Epithelial cell of proximal tubule (primary cell): Measurements from ENCODE around the gene IFT122. TPM values are rescaled to one million over a fixed set of nuclear protein-coding genes. Genes with fewer than 3 reads are reported as not detected.
"Not testable (repeated sequence)": the region's sequence is repeated elsewhere in the genome, so short reads cannot be mapped to it uniquely, and the experiment has no call there.

Experiments
- DNase-seq: peaks from one replicate; pipeline ENCODE4 v3.0.0-alpha.2; 2011; ENCODE audit warnings: low read depth
- H3K4me3 ChIP-seq: 2 replicates; pipeline ENCODE4 v1.5.1; 2011; ENCODE audit warnings: low read depth, mild to moderate bottlenecking, low read length
- total RNA-seq: library from RNA; depleted of rRNA; stranded (reverse); fragments of >200 nt; gene quantifications from 2 replicates; pipeline ENCODE4 v1.2.3, GENCODE V29; 2015
- TF ChIP-seq, protein P1 (sequence below): conservative IDR thresholded peaks from 2 replicates; pipeline ENCODE4 v1.5.1; 2012; ENCODE audit warnings: low read depth, mild to moderate bottlenecking, low read length

Gene IFT122
- total RNA-seq, 1 donor from 2014 or later = 15.2 TPM

DNA sequence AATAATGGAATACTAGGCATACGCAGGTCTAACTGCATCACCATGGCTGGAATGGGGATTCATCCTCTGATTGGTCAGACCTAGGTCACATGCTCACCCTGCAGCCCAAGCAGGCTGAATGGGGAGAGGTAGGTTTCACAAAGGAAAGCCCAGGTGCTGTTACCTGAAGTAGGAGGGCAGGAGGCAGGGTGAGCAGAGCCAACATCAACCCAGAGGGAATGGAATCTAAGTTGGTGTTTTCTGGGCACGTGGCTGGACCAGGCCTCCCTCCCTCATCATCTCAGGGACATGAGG, 96.3 kb downstream of the IFT122 start:
- no peak overlapping the region for H3K4me3 ChIP-seq
- TF ChIP-seq, protein P1, sequence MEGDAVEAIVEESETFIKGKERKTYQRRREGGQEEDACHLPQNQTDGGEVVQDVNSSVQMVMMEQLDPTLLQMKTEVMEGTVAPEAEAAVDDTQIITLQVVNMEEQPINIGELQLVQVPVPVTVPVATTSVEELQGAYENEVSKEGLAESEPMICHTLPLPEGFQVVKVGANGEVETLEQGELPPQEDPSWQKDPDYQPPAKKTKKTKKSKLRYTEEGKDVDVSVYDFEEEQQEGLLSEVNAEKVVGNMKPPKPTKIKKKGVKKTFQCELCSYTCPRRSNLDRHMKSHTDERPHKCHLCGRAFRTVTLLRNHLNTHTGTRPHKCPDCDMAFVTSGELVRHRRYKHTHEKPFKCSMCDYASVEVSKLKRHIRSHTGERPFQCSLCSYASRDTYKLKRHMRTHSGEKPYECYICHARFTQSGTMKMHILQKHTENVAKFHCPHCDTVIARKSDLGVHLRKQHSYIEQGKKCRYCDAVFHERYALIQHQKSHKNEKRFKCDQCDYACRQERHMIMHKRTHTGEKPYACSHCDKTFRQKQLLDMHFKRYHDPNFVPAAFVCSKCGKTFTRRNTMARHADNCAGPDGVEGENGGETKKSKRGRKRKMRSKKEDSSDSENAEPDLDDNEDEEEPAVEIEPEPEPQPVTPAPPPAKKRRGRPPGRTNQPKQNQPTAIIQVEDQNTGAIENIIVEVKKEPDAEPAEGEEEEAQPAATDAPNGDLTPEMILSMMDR = no peak
- DNase-seq = no peak

GRCh38 chr3:129536804-129537203, 96.8 kb downstream of the IFT122 start:
- H3K4me3 ChIP-seq = no peak overlapping the region
- TF ChIP-seq, protein P1 = no peak
- DNase-seq = no peak

GRCh38 chr3:129539206-129539605, 99.2 kb downstream of the IFT122 start:
- TF ChIP-seq, protein P1 = no peak
- no peak for DNase-seq
- H3K4me3 ChIP-seq = no peak overlapping the region

DNA sequence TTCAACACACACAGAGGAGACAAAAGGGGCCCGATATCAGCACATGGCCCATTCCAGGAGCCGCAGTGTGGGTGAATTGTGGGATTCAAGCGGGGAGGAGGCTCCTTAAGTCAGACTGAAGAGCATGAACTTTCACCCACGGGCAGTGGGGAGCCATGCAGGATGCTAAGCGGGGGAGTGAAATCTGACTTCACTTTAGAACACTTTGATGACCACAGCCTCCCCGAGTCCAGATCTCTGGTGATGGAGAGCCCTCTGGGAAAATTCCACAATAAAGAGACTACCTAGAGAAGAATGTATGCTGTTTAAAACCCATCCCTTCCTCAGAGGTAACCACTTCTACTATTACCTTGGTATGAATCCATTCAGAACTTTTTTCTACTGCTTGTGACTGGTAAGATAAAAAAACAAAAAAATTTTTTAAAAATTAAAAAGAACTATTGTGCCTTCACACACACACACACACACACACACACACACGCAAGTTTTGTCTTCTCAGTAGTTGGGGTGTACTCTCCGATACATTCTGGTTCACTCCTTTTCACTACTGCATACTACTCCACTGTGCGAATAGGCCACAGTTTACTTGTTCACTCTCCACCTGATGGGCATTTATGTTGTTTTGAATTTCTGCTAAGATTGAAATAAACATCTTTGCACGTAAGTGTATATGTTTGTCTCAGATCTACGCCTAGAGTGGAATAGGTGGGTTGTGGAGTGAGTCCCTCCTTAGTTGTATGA, 100.9 kb downstream of the IFT122 start:
- H3K4me3 ChIP-seq = no peak overlapping the region
- TF ChIP-seq, protein P1 = no peak
- DNase-seq = no peak

- no peak overlapping the region for H3K4me3 ChIP-seq
- TF ChIP-seq, protein P1 = no peak
- DNase-seq = no peak
These were observed 102.7 kb downstream of the IFT122 start for GRCh38 chr3:129542747-129543146.

DNA sequence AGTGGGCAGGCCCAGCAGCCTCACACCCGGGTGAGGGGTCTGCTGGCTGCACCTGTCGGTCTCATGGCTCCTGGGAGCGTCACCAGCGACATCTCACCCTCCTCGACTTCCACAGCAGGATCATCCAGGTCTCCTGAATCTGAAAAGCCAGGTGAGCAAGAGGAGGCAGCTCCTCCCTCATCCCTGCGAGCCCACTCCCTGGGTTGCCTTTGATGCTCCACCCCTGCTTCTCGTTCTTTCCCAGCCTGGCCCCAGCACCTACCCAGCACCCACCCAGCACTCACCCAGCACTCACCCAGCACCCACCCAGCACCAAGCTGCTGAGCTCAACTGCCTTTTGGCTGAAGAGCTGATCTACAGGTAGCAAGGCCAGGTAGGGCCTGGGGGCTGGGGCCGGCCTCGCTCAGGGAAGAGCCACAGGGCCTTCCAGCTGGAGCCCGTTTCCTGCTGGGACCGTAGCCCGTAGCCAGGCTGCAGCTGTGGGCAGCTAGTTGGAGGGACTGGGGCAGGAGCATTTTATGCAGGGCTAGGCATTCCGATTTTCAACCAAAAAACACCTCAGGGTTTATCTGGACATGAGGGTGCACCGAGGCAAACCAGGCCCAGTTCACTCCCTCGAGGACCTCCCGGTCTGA, 103.2 kb downstream of the IFT122 start, which contains the start of gene H1-8:
H1-8 (plus strand) TSS at position 20 of the 635 bp plus-strand sequence; CDS start at position 64, 44 bp downstream.
- TF ChIP-seq, protein P1 = no peak
- no peak for DNase-seq
- no peak within 1 kb of the TSS for H3K4me3 ChIP-seq

- no peak overlapping the region for H3K4me3 ChIP-seq
- TF ChIP-seq, protein P1 = no peak
- no peak for DNase-seq
These were observed 104.0 kb downstream of the IFT122 start for GRCh38 chr3:129543999-129544398.

GRCh38 chr3:129545951-129546350, 105.9 kb downstream of the IFT122 start:
- DNase-seq, H3K4me3 ChIP-seq: not testable (repeated sequence)
